Measurements from ENCODE around the gene ODAM.
A peak's percentile ranks its signal among the peaks of the same experiment; 100 is the strongest.
"Not testable (repeated sequence)": the region's sequence is repeated elsewhere in the genome, so short reads cannot be mapped to it uniquely, and the experiment has no call there.

ODAM gene

GRCh38 chr4:70195425-70195824, at the start of gene ODAM:
Gene ODAM, plus strand, starts transcription at chr4:70195725. Its CDS starts 819 bp downstream, at chr4:70196544.
- DNase-seq, result no peak

GRCh38 chr4:70151271-70151670, 44.3 kb upstream of the ODAM start:
- no peak for DNase-seq

- DNase-seq, result no peak
Measured at GRCh38 chr4:70152088-70152487, 43.4 kb upstream of the ODAM start.

GRCh38 chr4:70153937-70154336, 41.6 kb upstream of the ODAM start, which contains the start of gene PRR27:
Gene PRR27, plus strand, starts transcription at chr4:70154237. Its CDS starts 139 bp downstream, at chr4:70154376.
- DNase-seq, result no peak

GRCh38 chr4:70158576-70158975, 36.9 kb upstream of the ODAM start:
- DNase-seq, result no peak

- no peak for DNase-seq
Measured at GRCh38 chr4:70177090-70177489, 18.4 kb upstream of the ODAM start.

GRCh38 chr4:70178075-70178660, 17.4 kb upstream of the ODAM start:
- no peak for DNase-seq

- DNase-seq, result no peak
Measured at GRCh38 chr4:70179811-70180210, 15.7 kb upstream of the ODAM start.

- no peak for DNase-seq
Measured at GRCh38 chr4:70181864-70182263, 13.7 kb upstream of the ODAM start.

- DNase-seq, result no peak
Measured at GRCh38 chr4:70182517-70183167, 12.9 kb upstream of the ODAM start.

- peak; percentile 10 for DNase-seq
Measured at GRCh38 chr4:70183168-70183939, 12.2 kb upstream of the ODAM start.

GRCh38 chr4:70183940-70184246, 11.6 kb upstream of the ODAM start:
- DNase-seq, result no peak

- no peak for DNase-seq
Measured at GRCh38 chr4:70187216-70187615, 8.3 kb upstream of the ODAM start.

- no peak for DNase-seq
Measured at GRCh38 chr4:70190579-70190978, 4.9 kb upstream of the ODAM start.

- no peak for DNase-seq
Measured at GRCh38 chr4:70191647-70192046, 3.9 kb upstream of the ODAM start.

GRCh38 chr4:70192895-70193294, 2.6 kb upstream of the ODAM start:
- DNase-seq, result no peak

GRCh38 chr4:70196857-70197256, 1.3 kb downstream of the ODAM start:
- no peak for DNase-seq

GRCh38 chr4:70197842-70198241, 2.3 kb downstream of the ODAM start:
- DNase-seq, result no peak

GRCh38 chr4:70203601-70204000, 8.1 kb downstream of the ODAM start:
- DNase-seq, result no peak

- not testable (repeated sequence) for DNase-seq
Measured at GRCh38 chr4:70212752-70213151, 17.2 kb downstream of the ODAM start.

GRCh38 chr4:70216109-70216508, 20.6 kb downstream of the ODAM start:
- DNase-seq, result not testable (repeated sequence)

- DNase-seq, result not testable (repeated sequence)
Measured at GRCh38 chr4:70216550-70216949, 21.0 kb downstream of the ODAM start.

- DNase-seq, result not testable (repeated sequence)
Measured at GRCh38 chr4:70221389-70221788, 25.9 kb downstream of the ODAM start.

- DNase-seq, result not testable (repeated sequence)
Measured at GRCh38 chr4:70221818-70222217, 26.3 kb downstream of the ODAM start.
